ENCODE data around the gene CCNI. TPM values are rescaled to one million over a fixed set of nuclear protein-coding genes. Genes with fewer than 3 reads are reported as not detected.

Gene CCNI
- total and polyA plus RNA-seq, 2 experiments from 2014 or later = 121 to 166 TPM

DNA sequence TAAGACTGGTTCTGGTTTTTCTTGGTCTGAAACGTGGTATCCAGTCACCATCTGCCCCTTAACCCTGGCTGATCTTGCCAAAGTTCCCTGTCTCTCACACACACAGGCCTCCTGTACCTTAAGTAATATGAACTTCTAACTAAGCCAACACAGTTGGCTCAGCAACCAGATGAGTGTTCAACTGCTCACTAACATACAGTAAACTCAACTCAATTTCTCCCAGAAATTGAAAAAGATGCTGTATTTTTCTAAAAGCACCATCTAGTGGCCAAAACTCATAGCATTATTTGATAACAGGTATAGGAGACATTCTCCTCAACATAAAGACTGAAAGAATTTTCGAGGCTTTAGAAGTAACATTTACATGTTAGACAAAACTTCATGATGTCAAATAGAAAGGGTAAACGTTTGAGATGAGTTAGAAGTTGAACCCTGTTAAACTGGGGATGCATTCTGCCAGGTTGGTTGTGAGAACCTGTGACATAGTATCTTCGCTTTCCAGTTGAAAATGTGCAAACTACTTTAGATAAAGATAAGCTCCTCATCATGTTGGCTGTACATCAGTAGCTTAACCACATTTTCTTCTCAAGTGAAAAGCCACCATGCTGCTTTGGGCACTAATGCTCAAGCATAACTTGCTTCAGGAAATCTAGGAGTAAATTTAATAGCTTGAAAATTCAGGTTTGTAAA is 31.2 kb downstream of the CCNI start:
- Histone ChIP-seq H3K4me1 (ENCODE audit: insufficient read depth) (peaks cover 36% of the 10 kb centered on the region), H3K79me2 (ENCODE audit: insufficient read depth) (no peaks in the 10 kb centered on the region), H3K27ac (peak overlapping the region; percentile 70), H3F3A (ENCODE audit: insufficient read depth) (peaks cover 98% of the 10 kb centered on the region), H3K27me3 (replicated peaks; ENCODE audit: insufficient read depth) (no peaks in the 10 kb centered on the region), H3K9me3 (ENCODE audit: low read depth) (no peaks in the 10 kb centered on the region), H3K36me3 (ENCODE audit: low read depth) (peaks cover 43% of the 10 kb centered on the region), H3K4me3 (no peak overlapping the region), H3K9me2 (ENCODE audit: insufficient read depth) (no peaks in the 10 kb centered on the region), H4K20me1 (ENCODE audit: insufficient read depth) (no peaks in the 10 kb centered on the region), H3K9ac (peak overlapping the region; percentile 23), H3K4me2 (ENCODE audit: unreplicated experiment) (no peak overlapping the region), H2AFZ (no peak overlapping the region)
- WGBS, 2 experiments (ENCODE audit: low coverage in 1 of 2, low lambda C conversion rate in 2 of 2, missing lambda C conversion rate in 2 of 2) = 60 to 62% methylated on average over 4 of the region's 4 CpGs
- DNase-seq = peak; percentile 77
- TF ChIP-seq EZH2phosphoT487 (IDR thresholded peaks at IDR 0.05; ENCODE audit: insufficient read depth, low read depth) (no peak), EZH2 (IDR thresholded peaks at IDR 0.05; ENCODE audit: insufficient read depth, poor library complexity, severe bottlenecking) (no peak)
- in situ Hi-C loops (cut with MboI) = no loop called here

DNA sequence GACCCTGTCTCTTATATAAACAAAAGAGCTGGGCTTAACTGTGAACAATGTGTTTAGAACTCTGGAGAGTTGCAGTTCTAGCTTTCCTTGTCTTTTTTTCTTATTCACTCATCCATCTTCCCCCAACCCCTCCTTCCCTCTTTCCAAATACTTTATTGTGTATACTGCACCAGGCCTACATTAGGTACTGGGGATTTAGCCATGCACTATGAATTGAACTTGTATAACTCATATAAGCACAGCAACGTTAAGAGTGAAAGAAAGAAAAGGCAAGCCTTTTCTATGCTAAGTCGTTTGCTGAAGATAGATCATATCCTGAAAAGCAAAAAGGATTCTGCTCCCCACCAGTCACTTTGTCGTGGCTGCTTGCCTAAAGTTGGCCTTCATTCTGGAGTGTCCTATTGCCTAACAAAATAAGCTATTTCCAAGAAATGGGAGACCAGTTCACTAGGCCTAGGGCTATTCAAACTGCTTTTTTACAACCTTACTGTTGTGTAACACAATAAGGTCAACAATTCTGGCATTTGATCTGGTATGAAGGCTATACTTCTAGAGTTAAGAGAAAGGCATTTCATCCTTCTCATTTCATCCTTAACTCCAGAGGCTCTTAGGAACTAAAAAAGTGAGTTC is 32.2 kb downstream of the CCNI start:
- H3F3A ChIP-seq (ENCODE audit: insufficient read depth) = peaks cover 98% of the 10 kb centered on the region
- H3K4me2 ChIP-seq (ENCODE audit: unreplicated experiment) = no peak overlapping the region
- H3K36me3 ChIP-seq (ENCODE audit: low read depth) = peaks cover 48% of the 10 kb centered on the region
- no peak overlapping the region for H2AFZ ChIP-seq
- H3K9me2 ChIP-seq (ENCODE audit: insufficient read depth) = no peaks in the 10 kb centered on the region
- H4K20me1 ChIP-seq (ENCODE audit: insufficient read depth) = no peaks in the 10 kb centered on the region
- H3K79me2 ChIP-seq (ENCODE audit: insufficient read depth) = no peaks in the 10 kb centered on the region
- WGBS, 2 experiments (ENCODE audit: low coverage in 1 of 2, low lambda C conversion rate in 2 of 2, missing lambda C conversion rate in 2 of 2) = 24 to 36% methylated on average over 3 of the region's 3 CpGs
- in situ Hi-C loops (cut with MboI) = no loop called here
- TF ChIP-seq EZH2 (IDR thresholded peaks at IDR 0.05; ENCODE audit: insufficient read depth, poor library complexity, severe bottlenecking) (no peak), EZH2phosphoT487 (IDR thresholded peaks at IDR 0.05; ENCODE audit: insufficient read depth, low read depth) (no peak)
- H3K9me3 ChIP-seq (ENCODE audit: low read depth) = no peaks in the 10 kb centered on the region
- H3K27ac ChIP-seq = peak overlapping the region; percentile 70
- peaks cover 39% of the 10 kb centered on the region for H3K4me1 ChIP-seq (ENCODE audit: insufficient read depth)
- H3K4me3 ChIP-seq = no peak overlapping the region
- peak; percentile 48 for DNase-seq
- H3K9ac ChIP-seq = peak overlapping the region; percentile 23
- H3K27me3 ChIP-seq (replicated peaks; ENCODE audit: insufficient read depth) = no peaks in the 10 kb centered on the region

DNA sequence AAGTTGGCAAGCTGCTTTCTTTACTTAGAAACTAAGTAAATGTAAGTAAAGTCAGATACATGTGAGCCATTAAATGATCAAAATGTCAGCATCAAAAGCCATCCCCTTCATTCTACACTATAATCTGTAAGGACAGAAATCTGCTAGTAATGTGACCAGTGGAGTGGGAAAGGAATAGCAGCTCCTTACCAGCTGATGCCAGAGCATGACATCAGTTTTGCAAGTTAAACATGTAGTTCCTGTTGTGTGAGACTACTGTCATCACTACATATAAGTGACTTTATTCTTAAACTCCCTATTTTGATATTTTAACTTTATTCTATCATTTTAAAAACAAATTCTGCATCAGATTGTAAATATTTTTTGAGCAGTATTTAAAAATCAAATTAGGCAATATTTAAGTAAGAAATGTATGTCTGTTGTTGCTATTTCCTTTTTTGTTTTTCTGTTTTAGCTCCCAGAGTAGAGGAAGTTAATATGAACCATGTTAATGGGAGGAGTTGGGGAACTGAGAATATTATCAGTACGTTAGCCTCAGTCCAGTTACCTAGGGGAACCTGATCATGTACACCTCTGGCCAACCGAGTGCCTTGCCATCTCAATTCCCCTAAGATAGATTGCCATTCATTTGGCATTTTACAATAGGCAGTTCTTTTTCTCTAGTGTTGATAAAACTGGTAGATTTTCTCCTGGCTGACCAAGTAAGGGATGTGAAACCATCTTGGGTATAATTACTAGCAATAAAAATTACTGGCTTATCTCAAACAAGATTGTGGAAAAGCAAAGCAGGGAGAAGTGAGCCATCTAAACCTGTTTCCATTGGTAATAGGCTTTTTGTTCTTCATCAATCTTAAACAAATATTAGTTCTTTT is 34.7 kb downstream of the CCNI start:
- H3K9me2 ChIP-seq (ENCODE audit: insufficient read depth) = no peaks in the 10 kb centered on the region
- H3K27ac ChIP-seq = peak overlapping the region; percentile 82
- H3K27me3 ChIP-seq (replicated peaks; ENCODE audit: insufficient read depth) = no peaks in the 10 kb centered on the region
- no peaks in the 10 kb centered on the region for H3K79me2 ChIP-seq (ENCODE audit: insufficient read depth)
- H4K20me1 ChIP-seq (ENCODE audit: insufficient read depth) = no peaks in the 10 kb centered on the region
- peaks cover 50% of the 10 kb centered on the region for H3K36me3 ChIP-seq (ENCODE audit: low read depth)
- H3K9me3 ChIP-seq (ENCODE audit: low read depth) = no peaks in the 10 kb centered on the region
- H3K4me1 ChIP-seq (ENCODE audit: insufficient read depth) = peaks cover 62% of the 10 kb centered on the region
- H3K9ac ChIP-seq = peak overlapping the region; percentile 31; the same call in 1 of the 2 replicates
- peak overlapping the region; percentile 54 for H3K4me2 ChIP-seq (ENCODE audit: unreplicated experiment)
- H3K4me3 ChIP-seq = no peak overlapping the region
- in situ Hi-C loops (cut with MboI) = no loop called here
- H2AFZ ChIP-seq = no peak overlapping the region
- peak; percentile 65 for DNase-seq
- H3F3A ChIP-seq (ENCODE audit: insufficient read depth) = peaks cover 97% of the 10 kb centered on the region
- WGBS, 2 experiments (ENCODE audit: low coverage in 1 of 2, low lambda C conversion rate in 2 of 2, missing lambda C conversion rate in 2 of 2) = 91 to 98% methylated on average over 2 of the region's 2 CpGs
- TF ChIP-seq EZH2 (IDR thresholded peaks at IDR 0.05; ENCODE audit: insufficient read depth, poor library complexity, severe bottlenecking) = no peak
- no peak for TF ChIP-seq EZH2phosphoT487 (IDR thresholded peaks at IDR 0.05; ENCODE audit: insufficient read depth, low read depth)

DNA sequence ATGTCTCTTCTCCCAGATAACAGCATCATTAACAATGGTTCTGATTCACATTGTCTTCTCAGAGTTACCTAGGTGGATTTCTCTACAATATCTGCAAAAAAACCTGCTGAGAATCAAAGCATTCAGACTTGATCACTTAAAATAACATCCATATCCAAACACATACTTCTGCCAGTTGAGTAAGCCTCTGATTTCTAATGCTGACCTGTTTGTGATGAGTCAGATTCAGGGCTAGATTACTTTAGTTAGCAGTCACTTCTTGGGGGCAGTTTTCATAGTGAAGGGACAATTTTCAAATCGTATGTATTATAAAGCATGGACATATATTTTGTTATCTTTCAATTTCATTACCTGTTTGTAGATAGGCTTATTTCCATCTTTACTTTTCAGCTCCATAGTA is 35.5 kb downstream of the CCNI start:
- in situ Hi-C loops (cut with MboI) = no loop called here

More for the DNA sequence above, 35.5 kb downstream of the CCNI start:
- 58 to 73% methylated on average over 1 of the region's 1 CpG for WGBS, 2 experiments (ENCODE audit: low coverage in 1 of 2, low lambda C conversion rate in 2 of 2, missing lambda C conversion rate in 2 of 2)
- DNase-seq = peak; percentile 84
- Histone ChIP-seq H3K9me2 (ENCODE audit: insufficient read depth) (no peaks in the 10 kb centered on the region), H3K4me2 (ENCODE audit: unreplicated experiment) (peak overlapping the region; percentile 54), H3K9me3 (ENCODE audit: low read depth) (no peaks in the 10 kb centered on the region), H3K27ac (peak overlapping the region; percentile 82), H3K27me3 (replicated peaks; ENCODE audit: insufficient read depth) (no peaks in the 10 kb centered on the region), H3K9ac (peak overlapping the region; percentile 31; the same call in 1 of the 2 replicates), H3F3A (ENCODE audit: insufficient read depth) (peaks cover 97% of the 10 kb centered on the region), H3K4me1 (ENCODE audit: insufficient read depth) (peaks cover 70% of the 10 kb centered on the region), H3K79me2 (ENCODE audit: insufficient read depth) (no peaks in the 10 kb centered on the region), H3K4me3 (no peak overlapping the region), H3K36me3 (ENCODE audit: low read depth) (peaks cover 56% of the 10 kb centered on the region), H4K20me1 (ENCODE audit: insufficient read depth) (no peaks in the 10 kb centered on the region), H2AFZ (no peak overlapping the region)
- no peak for TF ChIP-seq EZH2phosphoT487 (IDR thresholded peaks at IDR 0.05; ENCODE audit: insufficient read depth, low read depth)
- TF ChIP-seq EZH2 (IDR thresholded peaks at IDR 0.05; ENCODE audit: insufficient read depth, poor library complexity, severe bottlenecking) = no peak
